Caco-2 (cell line): ENCODE results near the gene MAGI1. TPM values are rescaled to one million over a fixed set of nuclear protein-coding genes. Genes with fewer than 3 reads are reported as not detected.

Experiments used
- BruUV-seq: library from RNA; stranded (reverse); fragments of 400-500 nt; replicated peaks from 2 replicates; lab custom pipeline; 2021; lab: Mats Ljungman, UMichigan
- CTCF ChIA-PET: fragments of 300-600 bp; sonication (Branson Sonifier 250); formaldehyde crosslinking; loops from one replicate; lab custom pipeline; 2022; ENCODE audit warnings: antibody characterized with exemption; lab: Charles Lee
- POLR2A ChIA-PET: fragments of 300-600 bp; sonication (Branson Sonifier 250); formaldehyde crosslinking; loops from one replicate; lab custom pipeline; 2022; ENCODE audit warnings: antibody characterized with exemption; lab: Charles Lee
- DNase-seq, 2 experiments: peaks; one replicate each; pipeline versions ENCODE4 v3.0.0 to v3.0.0-alpha.2; 2020 to 2022
- H3K27me3 ChIP-seq: replicated peaks from 2 replicates; pipeline ENCODE4 v1.6.0; 2011; ENCODE audit warnings: low read length; ENCODE audit not compliant: control insufficient read depth, insufficient read depth
- H3K36me3 ChIP-seq: 2 replicates; pipeline ENCODE4 v1.5.1; 2011; ENCODE audit warnings: low read length; ENCODE audit not compliant: control insufficient read depth, insufficient read depth
- H3K4me1 ChIP-seq: fragments of 250-450 bp; sonication (Bioruptor Pico); 2 replicates; pipeline ENCODE4 v1.5.1; 2020; ENCODE audit warnings: mild to moderate bottlenecking
- H3K4me3 ChIP-seq: 2 replicates; pipeline ENCODE4 v1.5.1; 2011; ENCODE audit warnings: low read depth, mild to moderate bottlenecking, control low read depth, low read length
- H3K9me3 ChIP-seq: fragments of 250-450 bp; sonication (Bioruptor Pico); 2 replicates; pipeline ENCODE4 v1.5.1; 2020; ENCODE audit warnings: mild to moderate bottlenecking, moderate library complexity
- H3K27ac Mint-ChIP-seq: one replicate; pipeline ENCODE4 v1.8.0; 2022; ENCODE audit warnings: mixed read lengths; ENCODE audit not compliant: unreplicated experiment
- H3K27me3 Mint-ChIP-seq: one replicate; pipeline ENCODE4 v1.8.0; 2022; ENCODE audit warnings: mixed read lengths; ENCODE audit not compliant: insufficient read depth, unreplicated experiment
- H3K36me3 Mint-ChIP-seq: one replicate; pipeline ENCODE4 v1.8.0; 2022; ENCODE audit warnings: mild to moderate bottlenecking, mixed read lengths; ENCODE audit not compliant: insufficient read depth, unreplicated experiment
- H3K4me1 Mint-ChIP-seq: one replicate; pipeline ENCODE4 v1.8.0; 2022; ENCODE audit warnings: low read depth, mixed read lengths; ENCODE audit not compliant: unreplicated experiment
- H3K4me3 Mint-ChIP-seq: one replicate; pipeline ENCODE4 v1.8.0; 2022; ENCODE audit warnings: mild to moderate bottlenecking, moderate library complexity, mixed read lengths; ENCODE audit not compliant: unreplicated experiment
- H3K9me3 Mint-ChIP-seq: one replicate; pipeline ENCODE4 v1.8.0; 2022; ENCODE audit warnings: mixed read lengths; ENCODE audit not compliant: unreplicated experiment
- CTCF ChIP-seq, 2 experiments: fragments of 200-600 bp in 1 of 2; IDR thresholded peaks; 1 replicate in 1 of 2; 2 replicates in 1 of 2; pipeline versions ENCODE4 v1.5.1 to v1.8.0; 2011 to 2022; ENCODE audit warnings: antibody characterized with exemption in 1 of 2, control low read depth in 1 of 2, inconsistent platforms in 1 of 2, low read depth in 1 of 2, low read length in 1 of 2, mild to moderate bottlenecking in 1 of 2, moderate library complexity in 1 of 2; ENCODE audit not compliant: insufficient read depth in 1 of 2, severe bottlenecking in 1 of 2, unreplicated experiment in 1 of 2
- intact Hi-C: fragments of 100-400 bp; cut with micrococcal nuclease; formaldehyde crosslinking; loops from one replicate; pipeline ENCODE4 v1.10.0; 2022; ENCODE audit not compliant: unreplicated experiment
- total RNA-seq: library from RNA; stranded (reverse); gene quantifications from 2 replicates; pipeline ENCODE4 v1.2.3, GENCODE V29; 2022

MAGI1 gene
- total RNA-seq, 1 experiment from 2014 or later, result 64.9 TPM

- CTCF ChIA-PET, result no interaction called here
- Histone ChIP-seq H3K4me3 (no peak overlapping the region), H3K4me1 (peaks cover 20% of the 10 kb centered on the region), H3K36me3 (no peaks in the 10 kb centered on the region), H3K27me3 (no peaks in the 10 kb centered on the region), H3K9me3 (no peaks in the 10 kb centered on the region)
- intact Hi-C loops, result no loop called here
- H3K4me1 Mint-ChIP-seq, result peaks cover 7% of the 10 kb centered on the region
- peaks cover 4% of the 10 kb centered on the region for H3K36me3 Mint-ChIP-seq
- no peak overlapping the region for H3K27ac Mint-ChIP-seq
- no peaks in the 10 kb centered on the region for H3K27me3 Mint-ChIP-seq
- no peak for TF ChIP-seq CTCF (IDR thresholded peaks at IDR 0.05; ENCODE audit: insufficient read depth in 1 of 2, low read depth in 1 of 2, low read length in 1 of 2, severe bottlenecking in 1 of 2, unreplicated experiment in 1 of 2)
- POLR2A ChIA-PET, result no interaction called here
- no peak overlapping the region for H3K4me3 Mint-ChIP-seq
- no TSS peak for BruUV-seq
- no peak for DNase-seq
- no peaks in the 10 kb centered on the region for H3K9me3 Mint-ChIP-seq
Observed at GRCh38 chr3:65945480-65945879, 93.2 kb downstream of the MAGI1 start.

- no TSS peak for BruUV-seq
- CTCF ChIA-PET, result no interaction called here
- H3K27ac Mint-ChIP-seq, result peak overlapping the region; percentile 48
- Histone ChIP-seq H3K27me3 (no peaks in the 10 kb centered on the region), H3K4me3 (no peak overlapping the region), H3K4me1 (peaks cover 10% of the 10 kb centered on the region), H3K9me3 (no peaks in the 10 kb centered on the region), H3K36me3 (no peaks in the 10 kb centered on the region)
- H3K27me3 Mint-ChIP-seq, result no peaks in the 10 kb centered on the region
- no peak for TF ChIP-seq CTCF (IDR thresholded peaks at IDR 0.05; ENCODE audit: insufficient read depth in 1 of 2, low read depth in 1 of 2, low read length in 1 of 2, severe bottlenecking in 1 of 2, unreplicated experiment in 1 of 2)
- no peaks in the 10 kb centered on the region for H3K9me3 Mint-ChIP-seq
- intact Hi-C loops, result no loop called here
- H3K4me1 Mint-ChIP-seq, result peaks cover 12% of the 10 kb centered on the region
- H3K4me3 Mint-ChIP-seq, result no peak overlapping the region
- POLR2A ChIA-PET, result no interaction called here
- peaks cover 4% of the 10 kb centered on the region for H3K36me3 Mint-ChIP-seq
- DNase-seq, result no peak
Observed at GRCh38 chr3:65944252-65944651, 94.5 kb downstream of the MAGI1 start.

- no peaks in the 10 kb centered on the region for H3K36me3 ChIP-seq
- no TSS peak for BruUV-seq
- H3K27ac Mint-ChIP-seq, result no peak overlapping the region
- H3K27me3 ChIP-seq, result no peaks in the 10 kb centered on the region
- H3K36me3 Mint-ChIP-seq, result peaks cover 3% of the 10 kb centered on the region
- CTCF ChIA-PET, result no interaction called here
- TF ChIP-seq CTCF (IDR thresholded peaks at IDR 0.05; ENCODE audit: insufficient read depth in 1 of 2, low read depth in 1 of 2, low read length in 1 of 2, severe bottlenecking in 1 of 2, unreplicated experiment in 1 of 2), result no peak
- H3K4me3 ChIP-seq, result no peak overlapping the region
- H3K4me3 Mint-ChIP-seq, result no peak overlapping the region
- POLR2A ChIA-PET, result no interaction called here
- intact Hi-C loops, result no loop called here
- H3K27me3 Mint-ChIP-seq, result no peaks in the 10 kb centered on the region
- DNase-seq, result no peak
- peaks cover 11% of the 10 kb centered on the region for H3K4me1 Mint-ChIP-seq
- H3K4me1 ChIP-seq, result peaks cover 8% of the 10 kb centered on the region; the same call in 1 of the 2 replicates
- H3K9me3 ChIP-seq, result no peaks in the 10 kb centered on the region
- no peaks in the 10 kb centered on the region for H3K9me3 Mint-ChIP-seq
Observed at GRCh38 chr3:65939801-65940246, 98.9 kb downstream of the MAGI1 start.
